NB4 (cell line): ENCODE data around the gene OCRL.

Source experiments
- MYC ChIP-seq: IDR thresholded peaks from 2 replicates; pipeline ENCODE4 v1.6.1; 2011; ENCODE audit warnings: low read depth, low read length
- POLR2A ChIP-seq: IDR thresholded peaks from 2 replicates; pipeline ENCODE4 v1.6.1; 2011; ENCODE audit warnings: mild to moderate bottlenecking; ENCODE audit not compliant: insufficient read length; ENCODE audit errors: extremely low read depth
- TF ChIP-seq, protein P1 (sequence below): IDR thresholded peaks from one replicate; pipeline ENCODE4 v1.5.1; 2012; ENCODE audit warnings: low read depth, low read length
- TF ChIP-seq, protein P2 (sequence below): IDR thresholded peaks from 2 replicates; pipeline ENCODE4 v1.6.1; 2011; ENCODE audit warnings: low read depth, low read length

DNA sequence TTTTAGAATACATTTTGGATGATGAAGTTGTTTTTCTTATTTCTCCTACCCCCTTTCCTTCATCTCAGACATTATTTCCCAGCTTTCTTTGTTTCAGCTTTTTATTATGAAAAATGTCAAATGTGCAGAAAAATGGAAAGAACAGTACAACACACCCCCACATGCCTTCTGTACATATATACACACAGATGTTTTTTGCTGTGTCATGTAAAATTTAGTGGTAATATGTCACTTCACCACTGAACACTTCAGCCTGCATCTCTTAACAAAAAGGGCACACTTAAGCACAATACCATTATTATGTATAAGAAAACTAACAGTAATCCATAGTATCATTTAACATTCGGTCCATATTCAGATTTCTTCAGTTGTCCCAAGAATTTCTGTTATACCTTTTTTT, 37.8 kb downstream of the OCRL start:
- TF ChIP-seq, protein P1, sequence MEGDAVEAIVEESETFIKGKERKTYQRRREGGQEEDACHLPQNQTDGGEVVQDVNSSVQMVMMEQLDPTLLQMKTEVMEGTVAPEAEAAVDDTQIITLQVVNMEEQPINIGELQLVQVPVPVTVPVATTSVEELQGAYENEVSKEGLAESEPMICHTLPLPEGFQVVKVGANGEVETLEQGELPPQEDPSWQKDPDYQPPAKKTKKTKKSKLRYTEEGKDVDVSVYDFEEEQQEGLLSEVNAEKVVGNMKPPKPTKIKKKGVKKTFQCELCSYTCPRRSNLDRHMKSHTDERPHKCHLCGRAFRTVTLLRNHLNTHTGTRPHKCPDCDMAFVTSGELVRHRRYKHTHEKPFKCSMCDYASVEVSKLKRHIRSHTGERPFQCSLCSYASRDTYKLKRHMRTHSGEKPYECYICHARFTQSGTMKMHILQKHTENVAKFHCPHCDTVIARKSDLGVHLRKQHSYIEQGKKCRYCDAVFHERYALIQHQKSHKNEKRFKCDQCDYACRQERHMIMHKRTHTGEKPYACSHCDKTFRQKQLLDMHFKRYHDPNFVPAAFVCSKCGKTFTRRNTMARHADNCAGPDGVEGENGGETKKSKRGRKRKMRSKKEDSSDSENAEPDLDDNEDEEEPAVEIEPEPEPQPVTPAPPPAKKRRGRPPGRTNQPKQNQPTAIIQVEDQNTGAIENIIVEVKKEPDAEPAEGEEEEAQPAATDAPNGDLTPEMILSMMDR, result no peak
- TF ChIP-seq POLR2A (no peak), MYC (no peak)
- TF ChIP-seq, protein P2, sequence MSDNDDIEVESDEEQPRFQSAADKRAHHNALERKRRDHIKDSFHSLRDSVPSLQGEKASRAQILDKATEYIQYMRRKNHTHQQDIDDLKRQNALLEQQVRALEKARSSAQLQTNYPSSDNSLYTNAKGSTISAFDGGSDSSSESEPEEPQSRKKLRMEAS, result no peak
